Osteoblast (primary cell): ENCODE measurements around the gene SH3RF3. TPM values are rescaled to one million over a fixed set of nuclear protein-coding genes. Genes with fewer than 3 reads are reported as not detected.
A peak's percentile ranks its signal among the peaks of the same experiment; 100 is the strongest.

ENCODE experiments used
- DNase-seq: peaks from one replicate; pipeline ENCODE4 v3.0.0; 2011; ENCODE audit warnings: low spot score, mixed read lengths; ENCODE audit not compliant: insufficient read length; ENCODE audit errors: missing footprints
- H2AFZ ChIP-seq: 2 replicates; pipeline ENCODE4 v1.6.0; 2011; ENCODE audit warnings: mild to moderate bottlenecking, low read length
- H3K27ac ChIP-seq: 2 replicates; pipeline ENCODE4 v1.5.1; 2011; ENCODE audit warnings: mild to moderate bottlenecking, low read depth, low read length, moderate library complexity
- H3K27me3 ChIP-seq: 2 replicates; pipeline ENCODE4 v1.6.0; 2012; ENCODE audit warnings: mild to moderate bottlenecking, control low read depth, inconsistent platforms, low read length, moderate library complexity; ENCODE audit not compliant: insufficient read depth
- H3K36me3 ChIP-seq: 2 replicates; pipeline ENCODE4 v1.5.1; 2011; ENCODE audit warnings: mild to moderate bottlenecking, low read length, control low read depth, moderate library complexity; ENCODE audit not compliant: insufficient read depth
- H3K4me1 ChIP-seq: 2 replicates; pipeline ENCODE4 v1.5.1; 2011; ENCODE audit warnings: mild to moderate bottlenecking, low read length, control low read depth, moderate library complexity; ENCODE audit not compliant: insufficient read depth
- H3K4me2 ChIP-seq: 2 replicates; pipeline ENCODE4 v1.6.0; 2011; ENCODE audit warnings: mild to moderate bottlenecking, low read length; ENCODE audit not compliant: insufficient read depth
- H3K4me3 ChIP-seq: fragments of 200-600 bp; sonication (generic); 3 replicates; pipeline ENCODE4 v1.5.1; 2012; ENCODE audit warnings: mild to moderate bottlenecking, low read length, inconsistent platforms; ENCODE audit not compliant: insufficient read depth
- H3K79me2 ChIP-seq: 2 replicates; pipeline ENCODE4 v1.6.0; 2012; ENCODE audit warnings: mild to moderate bottlenecking, low read length, control low read depth, inconsistent platforms; ENCODE audit not compliant: insufficient read depth
- H3K9me3 ChIP-seq: 2 replicates; pipeline ENCODE4 v1.5.1; 2011; ENCODE audit warnings: low read depth, low read length, control low read depth
- H4K20me1 ChIP-seq: 2 replicates; pipeline ENCODE4 v1.6.0; 2012; ENCODE audit warnings: mild to moderate bottlenecking, low read length, control low read depth; ENCODE audit not compliant: insufficient read depth
- CTCF ChIP-seq: IDR thresholded peaks from 2 replicates; pipeline ENCODE4 v1.5.1; 2011; ENCODE audit warnings: mild to moderate bottlenecking, low read depth, low read length, moderate library complexity; ENCODE audit errors: extremely low read depth
- total RNA-seq: library from RNA; depleted of rRNA; stranded (reverse); fragments of >200 nt; gene quantifications from 2 replicates; pipeline ENCODE4 v1.2.3, GENCODE V29; 2012

Gene SH3RF3
- total RNA-seq, 1 donor = 14.8 TPM

- Histone ChIP-seq H3K27ac (no peak overlapping the region), H2AFZ (no peak overlapping the region), H3K79me2 (no peaks in the 10 kb centered on the region), H3K4me2 (no peak overlapping the region), H3K9me3 (no peaks in the 10 kb centered on the region), H4K20me1 (no peaks in the 10 kb centered on the region), H3K4me1 (peaks cover 19% of the 10 kb centered on the region), H3K4me3 (no peak overlapping the region), H3K27me3 (no peaks in the 10 kb centered on the region), H3K36me3 (no peaks in the 10 kb centered on the region)
- DNase-seq = no peak
- TF ChIP-seq CTCF = no peak
Measured at GRCh38 chr2:109457794-109458193, 328.8 kb downstream of the SH3RF3 start.

- no peak overlapping the region for H3K4me2 ChIP-seq
Measured at GRCh38 chr2:109458512-109458911, 329.5 kb downstream of the SH3RF3 start.

GRCh38 chr2:109459485-109459884 lies 330.5 kb downstream of the SH3RF3 start:
- H4K20me1 ChIP-seq = no peaks in the 10 kb centered on the region
- H3K79me2 ChIP-seq = no peaks in the 10 kb centered on the region
- H3K27me3 ChIP-seq = no peaks in the 10 kb centered on the region
- no peaks in the 10 kb centered on the region for H3K36me3 ChIP-seq
- no peak for TF ChIP-seq CTCF
- H3K4me3 ChIP-seq = no peak overlapping the region
- H3K27ac ChIP-seq = no peak overlapping the region
- H3K4me1 ChIP-seq = peaks cover 19% of the 10 kb centered on the region
- H3K9me3 ChIP-seq = no peaks in the 10 kb centered on the region
- no peak overlapping the region for H3K4me2 ChIP-seq
- peak; percentile 80 for DNase-seq
- H2AFZ ChIP-seq = no peak overlapping the region

More at GRCh38 chr2:109458512-109458911, 329.5 kb downstream of the SH3RF3 start:
- Histone ChIP-seq H3K36me3 (no peaks in the 10 kb centered on the region), H2AFZ (no peak overlapping the region), H3K79me2 (no peaks in the 10 kb centered on the region), H4K20me1 (no peaks in the 10 kb centered on the region), H3K27me3 (no peaks in the 10 kb centered on the region), H3K9me3 (no peaks in the 10 kb centered on the region), H3K4me3 (no peak overlapping the region), H3K27ac (no peak overlapping the region), H3K4me1 (peaks cover 19% of the 10 kb centered on the region)
- no peak for TF ChIP-seq CTCF
- no peak for DNase-seq

GRCh38 chr2:109460553-109461324 lies 331.7 kb downstream of the SH3RF3 start:
- Histone ChIP-seq H3K4me2 (no peak overlapping the region), H3K4me3 (no peak overlapping the region), H3K4me1 (peaks cover 19% of the 10 kb centered on the region), H3K27me3 (no peaks in the 10 kb centered on the region), H3K36me3 (no peaks in the 10 kb centered on the region), H4K20me1 (no peaks in the 10 kb centered on the region), H3K27ac (no peak overlapping the region), H3K9me3 (no peaks in the 10 kb centered on the region), H3K79me2 (no peaks in the 10 kb centered on the region), H2AFZ (no peak overlapping the region)
- TF ChIP-seq CTCF = no peak
- no peak for DNase-seq
